GM18520 (cell line): ENCODE measurements around the gene NUP98.
"Not testable (repeated sequence)": the region's sequence is repeated elsewhere in the genome, so short reads cannot be mapped to it uniquely, and the experiment has no call there.

Experiments
- ATAC-seq: cut with Tn5 transposase; IDR thresholded peaks from one replicate; pipeline ENCODE4 v1.9.1; 2021; ENCODE audit not compliant: unreplicated experiment

The NUP98 gene

DNA sequence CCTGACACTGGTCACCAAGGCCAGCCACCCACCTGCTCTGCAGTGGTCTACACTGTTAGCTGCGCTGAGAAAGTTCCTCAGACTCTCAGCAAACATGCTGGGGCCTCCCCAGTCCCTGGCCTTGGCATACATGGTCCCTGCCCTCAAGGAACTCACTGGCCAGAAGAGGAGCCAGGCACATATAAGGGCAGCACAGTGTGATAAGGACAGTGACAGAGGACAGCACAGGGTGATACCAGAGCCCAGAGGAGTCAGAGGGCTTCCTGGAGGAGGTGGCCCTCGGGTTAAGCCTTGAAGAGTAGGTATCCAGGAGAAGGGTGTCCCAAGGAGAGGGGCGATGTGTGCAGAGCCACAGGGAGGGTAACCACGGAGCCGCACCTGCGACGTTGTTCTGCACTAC lies 151.8 kb downstream of the NUP98 start:
- ATAC-seq, result no peak

- ATAC-seq, result no peak
Measured at GRCh38 chr11:3644817-3645235, 152.5 kb downstream of the NUP98 start, which contains the start of gene ART1. TSS of gene ART1 (plus strand) at chr11:3645128. CDS start at chr11:3659214, 14,086 bp downstream.

GRCh38 chr11:3643102-3643546 lies 154.2 kb downstream of the NUP98 start:
- ATAC-seq, result not testable (repeated sequence)

GRCh38 chr11:3642071-3642951 lies 155.0 kb downstream of the NUP98 start:
- no peak for ATAC-seq

GRCh38 chr11:3641701-3642070 lies 155.7 kb downstream of the NUP98 start, which contains the start of gene ART5:
TSS of gene ART5 (minus strand) at chr11:3641992. CDS start at chr11:3641862, 130 bp downstream.
- no peak for ATAC-seq

- no peak for ATAC-seq
Measured at GRCh38 chr11:3641191-3641590, 156.2 kb downstream of the NUP98 start.

GRCh38 chr11:3639841-3640240 lies 157.5 kb downstream of the NUP98 start:
- ATAC-seq, result no peak

GRCh38 chr11:3638513-3638912 lies 158.8 kb downstream of the NUP98 start:
- ATAC-seq, result no peak

DNA sequence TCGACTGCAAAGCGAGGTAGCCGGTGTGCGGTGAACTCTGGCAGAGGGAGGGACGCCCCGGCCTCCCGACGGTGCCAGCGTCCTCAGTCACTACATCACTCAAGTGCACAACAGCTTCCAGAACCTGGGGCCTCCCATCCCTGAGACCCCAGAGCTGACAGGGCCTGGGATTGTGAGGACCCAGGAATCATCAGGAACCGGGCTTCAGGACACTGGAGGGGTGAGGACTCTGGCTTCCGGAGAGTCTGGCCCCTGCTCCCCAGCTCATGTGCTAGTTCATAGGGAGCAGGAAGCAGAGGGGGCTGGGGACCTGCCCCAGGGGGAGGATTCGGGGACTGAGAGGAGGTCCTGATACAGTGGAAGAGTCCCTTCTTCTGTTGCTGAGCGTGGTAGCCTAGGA lies 160.2 kb downstream of the NUP98 start:
- no peak for ATAC-seq

- no peak for ATAC-seq
Measured at GRCh38 chr11:3635641-3636375, 161.5 kb downstream of the NUP98 start.

- no peak for ATAC-seq
Measured at GRCh38 chr11:3632070-3632660, 165.2 kb downstream of the NUP98 start.

DNA sequence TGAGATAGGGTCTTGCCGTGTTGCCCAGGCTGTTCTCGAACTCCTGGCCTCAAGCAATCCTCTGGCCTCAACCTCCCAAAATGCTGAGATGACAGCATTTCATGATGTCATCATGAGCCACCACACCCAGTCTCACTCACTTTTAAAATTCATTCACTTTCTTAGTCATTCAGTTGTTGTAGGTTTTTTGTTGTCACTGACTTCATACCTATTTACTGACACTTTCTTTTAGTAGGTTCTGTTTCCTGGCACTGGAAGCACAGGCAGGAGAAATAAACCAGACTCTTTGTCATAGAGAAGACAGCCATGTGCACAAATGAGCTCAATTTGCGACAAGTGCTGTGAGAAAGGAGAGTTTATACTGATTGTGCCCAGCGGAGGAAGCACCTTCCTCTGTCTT lies 166.0 kb downstream of the NUP98 start:
- ATAC-seq, result no peak

GRCh38 chr11:3627291-3627690 lies 170.1 kb downstream of the NUP98 start:
- no peak for ATAC-seq

DNA sequence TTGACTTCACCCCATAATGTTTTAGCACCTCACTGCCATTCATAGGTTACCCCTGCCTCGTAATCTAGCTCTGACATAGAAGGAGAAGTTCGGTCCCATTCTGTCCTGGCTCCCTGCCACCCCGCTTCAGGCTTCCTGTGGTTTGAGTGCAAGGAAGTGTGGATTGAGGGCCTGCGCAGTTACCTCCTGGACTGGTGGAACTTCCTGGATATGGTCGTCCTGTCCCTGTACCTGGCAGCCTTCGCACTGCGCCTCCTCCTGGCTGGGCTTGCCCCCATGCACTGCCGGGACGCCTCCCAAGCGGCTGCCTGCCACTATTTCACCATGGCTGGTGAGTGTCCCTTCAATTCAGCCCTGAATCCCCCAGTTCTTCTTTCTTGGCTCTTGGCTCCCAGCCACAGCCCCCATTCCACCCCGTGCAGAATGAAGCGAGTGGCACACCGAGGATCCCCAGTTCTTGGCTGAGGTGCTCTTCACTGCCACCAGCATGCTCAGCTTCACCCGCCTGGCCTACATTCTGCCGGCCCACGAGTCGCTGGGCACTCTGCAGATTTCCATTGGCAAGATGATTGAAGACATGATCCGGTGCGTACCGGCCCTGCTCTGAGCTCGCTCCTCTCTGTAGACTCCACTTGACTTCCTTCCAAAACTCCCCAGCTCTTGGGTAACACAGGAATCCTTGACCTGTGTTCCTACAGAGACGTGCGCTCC lies 170.9 kb downstream of the NUP98 start:
- ATAC-seq, result no peak
